Measurements from ENCODE around the gene PRR5. TPM values are rescaled to one million over a fixed set of nuclear protein-coding genes. Genes with fewer than 3 reads are reported as not detected.

PRR5 gene
- total and polyA plus RNA-seq, 2 of the 13 experiments (the other 11 are each of a cell fraction or from before 2014, with no cell fraction given), result 11.6 to 27.5 TPM

- TF ChIP-seq ZMAT5 (CRISPR knock-in tag; IDR thresholded peaks at IDR 0.05; ENCODE audit: borderline replicate concordance, low read depth), result no peak
- peak; percentile 71 for TF ChIP-seq ATF7-NPFF (CRISPR knock-in tag; IDR thresholded peaks at IDR 0.05; ENCODE audit: low read depth)
- no peak for TF ChIP-seq TOPORS (CRISPR knock-in tag; IDR thresholded peaks at IDR 0.05)
- TF ChIP-seq UBTF (CRISPR knock-in tag; IDR thresholded peaks at IDR 0.05), result no peak; the same call in 1 of the 2 replicates
- TF ChIP-seq ZBTB38 (CRISPR knock-in tag; IDR thresholded peaks at IDR 0.05), result peak; percentile 40; the same call in 1 of the 2 replicates
- no peak for TF ChIP-seq ZNF703 (CRISPR knock-in tag; IDR thresholded peaks at IDR 0.05; ENCODE audit: borderline replicate concordance)
- TF ChIP-seq ZNF33B (CRISPR knock-in tag; IDR thresholded peaks at IDR 0.05), result 0 out of 2 replicates have a peak, but pooled peaks have one; percentile 24
- TF ChIP-seq ZNF512B (CRISPR knock-in tag; IDR thresholded peaks at IDR 0.05; ENCODE audit: borderline replicate concordance), result no peak
- peak; percentile 25; the same call in 1 of the 2 replicates for TF ChIP-seq SPEN (CRISPR knock-in tag; IDR thresholded peaks at IDR 0.05; ENCODE audit: low read depth)
- TF ChIP-seq KMT2B (CRISPR knock-in tag; IDR thresholded peaks at IDR 0.05), result no peak
- TF ChIP-seq MIER3 (CRISPR knock-in tag; IDR thresholded peaks at IDR 0.05; ENCODE audit: borderline replicate concordance), result no peak
- peak; percentile 76; the same call in 1 of the 2 replicates for TF ChIP-seq HNRNPUL1 (IDR thresholded peaks at IDR 0.05; ENCODE audit: low read depth, low read length)
- no peak for TF ChIP-seq TGIF2 (CRISPR knock-in tag; IDR thresholded peaks at IDR 0.05)
- TF ChIP-seq THRA (CRISPR knock-in tag; IDR thresholded peaks at IDR 0.05; ENCODE audit: borderline replicate concordance), result 0 out of 2 replicates have a peak, but pooled peaks have one; percentile 31
- 0 out of 2 replicates have a peak, but pooled peaks have one; percentile 25 for TF ChIP-seq ZNF225 (CRISPR knock-in tag; IDR thresholded peaks at IDR 0.05)
- no peak for TF ChIP-seq ZEB1 (IDR thresholded peaks at IDR 0.05; ENCODE audit: insufficient replicate concordance, low read depth)
- 0 out of 2 replicates have a peak, but pooled peaks have one; percentile 38 for TF ChIP-seq ZNF614 (CRISPR knock-in tag; IDR thresholded peaks at IDR 0.05; ENCODE audit: borderline replicate concordance)
- TF ChIP-seq TRAFD1 (CRISPR knock-in tag; IDR thresholded peaks at IDR 0.05; ENCODE audit: borderline replicate concordance), result no peak
- TF ChIP-seq ZNF460 (CRISPR knock-in tag; IDR thresholded peaks at IDR 0.05; ENCODE audit: borderline replicate concordance), result no peak
- TF ChIP-seq HOXA3 (CRISPR knock-in tag; IDR thresholded peaks at IDR 0.05), result peak; percentile 74
- TF ChIP-seq U2AF1 (optimal IDR thresholded peaks at IDR 0.05; ENCODE audit: low read depth, low read length), result no peak
Measured at GRCh38 chr22:44701824-44702478, at the start of gene PRR5 (continued).
